ENCODE measurements around the gene TLE1.

TLE1 gene

GRCh38 chr9:81682177-81682576 lies 7.2 kb downstream of the TLE1 start:
- no peak for DNase-seq (ENCODE audit: low read depth)
- TF ChIP-seq CTCF (conservative IDR thresholded peaks at IDR 0.05; ENCODE audit: control insufficient read depth, insufficient read depth, low read depth, low read length), result no peak
- H3K4me3 ChIP-seq (ENCODE audit: control insufficient read depth, low read depth, low read length), result no peak overlapping the region

GRCh38 chr9:81680506-81680905 lies 8.8 kb downstream of the TLE1 start:
- TF ChIP-seq CTCF (conservative IDR thresholded peaks at IDR 0.05; ENCODE audit: control insufficient read depth, insufficient read depth, low read depth, low read length), result no peak
- H3K4me3 ChIP-seq (ENCODE audit: control insufficient read depth, low read depth, low read length), result no peak overlapping the region
- no peak for DNase-seq (ENCODE audit: low read depth)

- no peak for TF ChIP-seq CTCF (conservative IDR thresholded peaks at IDR 0.05; ENCODE audit: control insufficient read depth, insufficient read depth, low read depth, low read length)
- no peak overlapping the region for H3K4me3 ChIP-seq (ENCODE audit: control insufficient read depth, low read depth, low read length)
- no peak for DNase-seq (ENCODE audit: low read depth)
These were observed 9.3 kb downstream of the TLE1 start for GRCh38 chr9:81680006-81680405.

GRCh38 chr9:81678088-81678487 lies 11.3 kb downstream of the TLE1 start:
- TF ChIP-seq CTCF (conservative IDR thresholded peaks at IDR 0.05; ENCODE audit: control insufficient read depth, insufficient read depth, low read depth, low read length), result no peak
- DNase-seq (ENCODE audit: low read depth), result no peak
- H3K4me3 ChIP-seq (ENCODE audit: control insufficient read depth, low read depth, low read length), result no peak overlapping the region

- H3K4me3 ChIP-seq (ENCODE audit: control insufficient read depth, low read depth, low read length), result no peak overlapping the region
- no peak for DNase-seq (ENCODE audit: low read depth)
- no peak for TF ChIP-seq CTCF (conservative IDR thresholded peaks at IDR 0.05; ENCODE audit: control insufficient read depth, insufficient read depth, low read depth, low read length)
These were observed 13.0 kb downstream of the TLE1 start for GRCh38 chr9:81676395-81676794.

- TF ChIP-seq CTCF (conservative IDR thresholded peaks at IDR 0.05; ENCODE audit: control insufficient read depth, insufficient read depth, low read depth, low read length), result no peak
- H3K4me3 ChIP-seq (ENCODE audit: control insufficient read depth, low read depth, low read length), result no peak overlapping the region
- no peak for DNase-seq (ENCODE audit: low read depth)
These were observed 16.0 kb downstream of the TLE1 start for GRCh38 chr9:81673310-81673709.

GRCh38 chr9:81671880-81672280 lies 17.5 kb downstream of the TLE1 start:
- peak; percentile 68 for DNase-seq (ENCODE audit: low read depth)
- TF ChIP-seq CTCF (conservative IDR thresholded peaks at IDR 0.05; ENCODE audit: control insufficient read depth, insufficient read depth, low read depth, low read length), result no peak

More at GRCh38 chr9:81671880-81672280, 17.5 kb downstream of the TLE1 start:
- H3K4me3 ChIP-seq (ENCODE audit: control insufficient read depth, low read depth, low read length), result no peak overlapping the region
